ENCODE measurements around the gene MUSK. TPM values are rescaled to one million over a fixed set of nuclear protein-coding genes. Genes with fewer than 3 reads are reported as not detected.
"Not testable (repeated sequence)": the region's sequence is repeated elsewhere in the genome, so short reads cannot be mapped to it uniquely, and the experiment has no call there.

The MUSK gene
- total RNA-seq, 1 donor from 2014 or later, result not detected

GRCh38 chr9:110785166-110785565 lies 116.6 kb downstream of the MUSK start:
- no peak for TF ChIP-seq CTCF (IDR thresholded peaks at IDR 0.05)
- Mint-ChIP-seq H3K9me3 (no peaks in the 10 kb centered on the region), H3K27me3 (no peaks in the 10 kb centered on the region), H3K36me3 (ENCODE audit: low read depth) (no peaks in the 10 kb centered on the region), H3K4me1 (no peaks in the 10 kb centered on the region), H3K4me3 (no peak overlapping the region), H3K27ac (no peak overlapping the region)
- CTCF ChIA-PET, result no interaction called here
- DNase-seq (no peak), ATAC-seq (ENCODE audit: low read depth) (no peak)
- POLR2A ChIA-PET, result no interaction called here
- intact Hi-C loops (cut with micrococcal nuclease), result no loop called here

- H3K4me1 Mint-ChIP-seq; H3K36me3 Mint-ChIP-seq (ENCODE audit: low read depth); DNase-seq; H3K4me3 Mint-ChIP-seq; ATAC-seq (ENCODE audit: low read depth); H3K9me3 Mint-ChIP-seq; CTCF ChIA-PET; intact Hi-C loops (cut with micrococcal nuclease); H3K27ac Mint-ChIP-seq; H3K27me3 Mint-ChIP-seq; POLR2A ChIA-PET: not testable (repeated sequence)
These were observed 119.8 kb downstream of the MUSK start for GRCh38 chr9:110788396-110788795.

- no peak for TF ChIP-seq CTCF (IDR thresholded peaks at IDR 0.05)
- no peak for ATAC-seq (ENCODE audit: low read depth)
- H3K4me1 Mint-ChIP-seq, result no peaks in the 10 kb centered on the region
- ChIA-PET POLR2A (no interaction called here), CTCF (no interaction called here)
- DNase-seq, result no peak
- H3K36me3 Mint-ChIP-seq (ENCODE audit: low read depth), result no peaks in the 10 kb centered on the region
- intact Hi-C loops (cut with micrococcal nuclease), result no loop called here
- no peak overlapping the region for H3K4me3 Mint-ChIP-seq
- H3K9me3 Mint-ChIP-seq, result no peaks in the 10 kb centered on the region
- H3K27me3 Mint-ChIP-seq, result no peaks in the 10 kb centered on the region
- H3K27ac Mint-ChIP-seq, result no peak overlapping the region
These were observed 120.3 kb downstream of the MUSK start for GRCh38 chr9:110788871-110789270.

GRCh38 chr9:110797611-110798010 lies 129.0 kb downstream of the MUSK start:
- TF ChIP-seq CTCF (IDR thresholded peaks at IDR 0.05), result no peak
- Mint-ChIP-seq H3K36me3 (ENCODE audit: low read depth) (no peaks in the 10 kb centered on the region), H3K27me3 (no peaks in the 10 kb centered on the region), H3K4me3 (no peak overlapping the region), H3K27ac (no peak overlapping the region), H3K9me3 (peaks cover 2% of the 10 kb centered on the region), H3K4me1 (no peaks in the 10 kb centered on the region)
- DNase-seq (no peak), ATAC-seq (ENCODE audit: low read depth) (no peak)
- ChIA-PET CTCF (no interaction called here), POLR2A (no interaction called here)
- intact Hi-C loops (cut with micrococcal nuclease), result no loop called here

GRCh38 chr9:110799396-110799795 lies 130.8 kb downstream of the MUSK start:
- H3K36me3 Mint-ChIP-seq (ENCODE audit: low read depth), result no peaks in the 10 kb centered on the region
- ATAC-seq (ENCODE audit: low read depth), result no peak
- no peak overlapping the region for H3K27ac Mint-ChIP-seq
- no peaks in the 10 kb centered on the region for H3K4me1 Mint-ChIP-seq
- no peak overlapping the region for H3K4me3 Mint-ChIP-seq
- no peak for TF ChIP-seq CTCF (IDR thresholded peaks at IDR 0.05)
- peaks cover 2% of the 10 kb centered on the region for H3K9me3 Mint-ChIP-seq
- CTCF ChIA-PET, result no interaction called here
- intact Hi-C loops (cut with micrococcal nuclease), result no loop called here
- POLR2A ChIA-PET, result no interaction called here
- no peaks in the 10 kb centered on the region for H3K27me3 Mint-ChIP-seq
- DNase-seq, result no peak

- peaks cover 2% of the 10 kb centered on the region for H3K9me3 Mint-ChIP-seq
- ATAC-seq (ENCODE audit: low read depth) (no peak), DNase-seq (no peak)
- intact Hi-C loops (cut with micrococcal nuclease), result no loop called here
- no peaks in the 10 kb centered on the region for H3K27me3 Mint-ChIP-seq
- ChIA-PET POLR2A (no interaction called here), CTCF (no interaction called here)
- H3K4me1 Mint-ChIP-seq, result no peaks in the 10 kb centered on the region
- no peak for TF ChIP-seq CTCF (IDR thresholded peaks at IDR 0.05)
- no peak overlapping the region for H3K4me3 Mint-ChIP-seq
- H3K27ac Mint-ChIP-seq, result no peak overlapping the region
- no peaks in the 10 kb centered on the region for H3K36me3 Mint-ChIP-seq (ENCODE audit: low read depth)
These were observed 132.8 kb downstream of the MUSK start for GRCh38 chr9:110801426-110801825.

All from activated B cell treated with CpG ODN at 0.5 μM for 24 hours (primary cell).